H9 (cell line): ENCODE data around the gene GID8. TPM values are rescaled to one million over a fixed set of nuclear protein-coding genes. Genes with fewer than 3 reads are reported as not detected.

Source experiments
- DNase-seq: peaks from one replicate; pipeline ENCODE4 v3.0.0-alpha.2; 2017
- H2AFZ ChIP-seq: one replicate; pipeline ENCODE4 v1.6.1; 2013; ENCODE audit warnings: mild to moderate bottlenecking, low read length, control low read depth, moderate library complexity
- H2AK5ac ChIP-seq: 2 replicates; pipeline ENCODE4 v1.6.1; 2013; ENCODE audit warnings: low read length, control low read depth, mixed read lengths; ENCODE audit not compliant: insufficient read length
- H2BK120ac ChIP-seq: one replicate; pipeline ENCODE4 v1.6.1; 2013; ENCODE audit warnings: low read depth, mild to moderate bottlenecking, low read length, control low read depth, inconsistent platforms; ENCODE audit not compliant: poor library complexity, severe bottlenecking
- H2BK12ac ChIP-seq: 2 replicates; pipeline ENCODE4 v1.6.1; 2013; ENCODE audit warnings: low read length, control low read depth, mixed read lengths, low read depth; ENCODE audit not compliant: insufficient read length
- H2BK15ac ChIP-seq: 2 replicates; pipeline ENCODE4 v1.6.1; 2013; ENCODE audit warnings: low read depth, low read length, control low read depth
- H2BK20ac ChIP-seq: one replicate; pipeline ENCODE4 v1.6.1; 2013; ENCODE audit warnings: low read depth, mild to moderate bottlenecking, low read length, control low read depth, inconsistent platforms; ENCODE audit not compliant: poor library complexity, severe bottlenecking
- H2BK5ac ChIP-seq: 2 replicates; pipeline ENCODE4 v1.6.1; 2013; ENCODE audit warnings: low read length, control low read depth, mixed read lengths; ENCODE audit not compliant: insufficient read length
- H3K14ac ChIP-seq: 2 replicates; pipeline ENCODE4 v1.6.1; 2013; ENCODE audit warnings: low read length, control low read depth; ENCODE audit not compliant: insufficient read depth
- H3K18ac ChIP-seq: 2 replicates; pipeline ENCODE4 v1.6.1; 2013; ENCODE audit warnings: low read depth, mild to moderate bottlenecking, mixed read lengths, low read length, control low read depth; ENCODE audit not compliant: insufficient read length
- H3K23ac ChIP-seq: 2 replicates; pipeline ENCODE4 v1.6.1; 2013; ENCODE audit warnings: low read length, control low read depth, mixed read lengths, low read depth; ENCODE audit not compliant: insufficient read length
- H3K23me2 ChIP-seq: 2 replicates; pipeline ENCODE4 v1.6.1; 2013; ENCODE audit warnings: low read depth, mild to moderate bottlenecking, mixed read lengths, low read length, control low read depth; ENCODE audit not compliant: insufficient read length, poor library complexity, severe bottlenecking
- H3K27ac ChIP-seq: 2 replicates; pipeline ENCODE4 v1.5.1; 2013; ENCODE audit warnings: low read length, control low read depth, mixed read lengths, low read depth; ENCODE audit not compliant: insufficient read length
- H3K27me3 ChIP-seq: 2 replicates; pipeline ENCODE4 v1.6.1; 2013; ENCODE audit warnings: low read length, control low read depth, inconsistent platforms; ENCODE audit not compliant: insufficient read depth
- H3K4ac ChIP-seq: 2 replicates; pipeline ENCODE4 v1.6.1; 2013; ENCODE audit warnings: low read depth, mild to moderate bottlenecking, control low read depth, inconsistent platforms, low read length, moderate library complexity
- H3K4me1 ChIP-seq: 2 replicates; pipeline ENCODE4 v1.6.1; 2013; ENCODE audit warnings: low read length, control low read depth, inconsistent platforms; ENCODE audit not compliant: insufficient read depth
- H3K4me2 ChIP-seq: 2 replicates; pipeline ENCODE4 v1.6.1; 2013; ENCODE audit warnings: low read length, control low read depth, mixed read lengths; ENCODE audit not compliant: insufficient read length, insufficient read depth
- H3K56ac ChIP-seq: 2 replicates; pipeline ENCODE4 v1.6.1; 2013; ENCODE audit warnings: low read depth, mild to moderate bottlenecking, mixed read lengths, low read length, control low read depth; ENCODE audit not compliant: insufficient read length
- H3K79me1 ChIP-seq: 2 replicates; pipeline ENCODE4 v1.6.1; 2013; ENCODE audit warnings: low read depth, mild to moderate bottlenecking, moderate library complexity, low read length, control low read depth, inconsistent platforms; ENCODE audit not compliant: insufficient read depth, poor library complexity, severe bottlenecking
- H3K79me2 ChIP-seq: 2 replicates; pipeline ENCODE4 v1.6.1; 2013; ENCODE audit warnings: low read length, control low read depth, inconsistent platforms; ENCODE audit not compliant: insufficient read depth
- H3K9ac ChIP-seq: 2 replicates; pipeline ENCODE4 v1.6.1; 2013; ENCODE audit warnings: low read length, control low read depth, mixed read lengths; ENCODE audit not compliant: insufficient read length; ENCODE audit errors: extremely low read depth
- H3K9me3 ChIP-seq: one replicate; pipeline ENCODE4 v1.6.1; 2013; ENCODE audit warnings: low read depth, low read length, inconsistent platforms; ENCODE audit not compliant: control insufficient read depth
- H3T11ph ChIP-seq: one replicate; pipeline ENCODE4 v1.6.1; 2013; ENCODE audit warnings: mild to moderate bottlenecking, low read length, control low read depth, inconsistent platforms
- H4K20me1 ChIP-seq: one replicate; pipeline ENCODE4 v1.6.1; 2013; ENCODE audit not compliant: control insufficient read depth, insufficient read length, insufficient read depth
- H4K5ac ChIP-seq: 2 replicates; pipeline ENCODE4 v1.6.1; 2013; ENCODE audit warnings: low read depth, mild to moderate bottlenecking, mixed read lengths, low read length, control low read depth; ENCODE audit not compliant: insufficient read length
- H4K8ac ChIP-seq: replicated peaks from 2 replicates; pipeline ENCODE4 v1.6.1; 2013; ENCODE audit warnings: low read length, control low read depth, mixed read lengths, low read depth; ENCODE audit not compliant: insufficient read length
- H4K91ac ChIP-seq: 2 replicates; pipeline ENCODE4 v1.6.1; 2013; ENCODE audit warnings: low read depth, mild to moderate bottlenecking, moderate library complexity, mixed read lengths, low read length, control low read depth; ENCODE audit not compliant: insufficient read length
- H3K27ac Mint-ChIP-seq, 3 experiments: 2 replicates in 2 of 3; 3 replicates in 1 of 3; pipeline ENCODE4 v1.8.0; 2020 to 2021; ENCODE audit warnings: mixed read lengths in 3 of 3, mild to moderate bottlenecking in 1 of 3, moderate library complexity in 1 of 3
- H3K27me3 Mint-ChIP-seq: 2 replicates; pipeline ENCODE4 v1.8.0; 2021; ENCODE audit warnings: low read depth, mild to moderate bottlenecking, moderate library complexity, mixed read lengths
- H3K36me3 Mint-ChIP-seq, 3 experiments: 2 replicates in 2 of 3; 3 replicates in 1 of 3; pipeline ENCODE4 v1.8.0; 2020 to 2021; ENCODE audit warnings: low read depth in 3 of 3, mixed read lengths in 3 of 3; ENCODE audit not compliant: insufficient read depth in 1 of 3
- H3K4me1 Mint-ChIP-seq, 2 experiments: 2 replicates each; pipeline ENCODE4 v1.8.0; 2020; ENCODE audit warnings: mixed read lengths in 2 of 2
- H3K4me3 Mint-ChIP-seq, 2 experiments: 2 replicates in 1 of 2; 3 replicates in 1 of 2; pipeline ENCODE4 v1.8.0; 2020 to 2021; ENCODE audit warnings: mild to moderate bottlenecking in 2 of 2, mixed read lengths in 2 of 2, moderate library complexity in 1 of 2
- H3K9me3 Mint-ChIP-seq, 2 experiments: 2 replicates in 1 of 2; 3 replicates in 1 of 2; pipeline ENCODE4 v1.8.0; 2020; ENCODE audit warnings: mild to moderate bottlenecking in 2 of 2, mixed read lengths in 2 of 2, moderate library complexity in 1 of 2
- WGBS: extraction: QIAGEN DNeasy Blood & Tissue Kit; methylation state at CpG from one replicate; pipeline ENCODE4 v1.1.7; 2013; ENCODE audit warnings: missing lambda C conversion rate, low lambda C conversion rate, mixed read lengths; ENCODE audit not compliant: insufficient read length; ENCODE audit errors: extremely low coverage; 5-methylcytosine and 5-hydroxymethylcytosine counted together
- total RNA-seq: library from RNA; stranded (reverse); gene quantifications from 2 replicates; pipeline ENCODE4 v1.2.1, GENCODE V29; 2021
- TF ChIP-seq, protein P1 (sequence below): fragments of 200-600 bp; sonication (generic); conservative IDR thresholded peaks from 3 replicates; pipeline ENCODE4 v1.8.0; 2021; ENCODE audit warnings: antibody characterized with exemption, mild to moderate bottlenecking

The GID8 gene
- total RNA-seq, 1 experiment from 2014 or later, result 60.9 TPM

DNA sequence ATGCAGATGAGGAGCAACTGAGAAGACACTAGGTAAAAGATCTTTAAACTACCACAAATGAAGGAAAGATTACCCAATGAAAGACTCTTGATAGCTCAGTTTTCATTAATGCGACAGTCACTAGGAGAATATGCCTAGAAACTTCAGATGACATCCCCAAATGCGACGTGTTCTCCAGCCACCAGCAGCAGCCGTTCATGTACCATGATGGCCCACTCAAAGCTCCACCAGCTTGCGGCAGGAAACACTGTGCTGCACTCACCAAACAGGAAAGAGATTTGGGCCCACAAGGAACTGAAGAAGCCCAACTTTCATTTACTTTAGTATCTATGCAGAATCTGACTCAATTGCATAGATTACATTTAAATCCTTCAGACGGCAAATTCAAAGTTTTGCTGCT, 19.1 kb upstream of the GID8 start:
- peaks cover 7% of the 10 kb centered on the region for H4K20me1 ChIP-seq
- peaks cover 0 to 3% (median 3%) of the 10 kb centered on the region in 3 experiments; a peak in 2 of 7 replicates for H3K36me3 Mint-ChIP-seq
- 0 out of 2 replicates have a peak overlapping the region, but pooled peaks have one; percentile 53 for H3K14ac ChIP-seq
- H3K27ac Mint-ChIP-seq, result 0 out of 7 replicates have a peak overlapping the region, but pooled peaks of 1 of the 3 experiments have one; percentile 79
- H3K4me1 Mint-ChIP-seq, result peaks cover 71 to 77% of the 10 kb centered on the region in 2 experiments
- H3K27ac ChIP-seq, result no peak overlapping the region
- peaks cover 34% of the 10 kb centered on the region for H3K4me1 ChIP-seq
- no peaks in the 10 kb centered on the region for H3K9me3 Mint-ChIP-seq
- no peak overlapping the region for H2AFZ ChIP-seq
- H2BK120ac ChIP-seq, result no peak overlapping the region
- H2BK5ac ChIP-seq, result no peak overlapping the region
- H3K79me2 ChIP-seq, result peaks cover 89% of the 10 kb centered on the region
- H3K4me3 Mint-ChIP-seq, result peak overlapping the region in 1 of 2 experiments; percentile 25; a peak in 1 of 5 replicates
- no peaks in the 10 kb centered on the region for H3K27me3 ChIP-seq
- H4K8ac ChIP-seq, result no peak overlapping the region
- no peak overlapping the region for H3K4ac ChIP-seq
- H3K18ac ChIP-seq, result no peak overlapping the region
- H4K5ac ChIP-seq, result no peak overlapping the region
- no peak overlapping the region for H4K91ac ChIP-seq
- no peak overlapping the region for H2BK15ac ChIP-seq
- no peak overlapping the region for H2AK5ac ChIP-seq
- no peak overlapping the region for H2BK20ac ChIP-seq
- H3K23me2 ChIP-seq, result no peaks in the 10 kb centered on the region
- no peaks in the 10 kb centered on the region for H3K79me1 ChIP-seq
- H3K9me3 ChIP-seq, result no peaks in the 10 kb centered on the region
- H2BK12ac ChIP-seq, result no peak overlapping the region
- H3K9ac ChIP-seq, result no peak overlapping the region
- H3K23ac ChIP-seq, result no peak overlapping the region
- TF ChIP-seq, protein P1, sequence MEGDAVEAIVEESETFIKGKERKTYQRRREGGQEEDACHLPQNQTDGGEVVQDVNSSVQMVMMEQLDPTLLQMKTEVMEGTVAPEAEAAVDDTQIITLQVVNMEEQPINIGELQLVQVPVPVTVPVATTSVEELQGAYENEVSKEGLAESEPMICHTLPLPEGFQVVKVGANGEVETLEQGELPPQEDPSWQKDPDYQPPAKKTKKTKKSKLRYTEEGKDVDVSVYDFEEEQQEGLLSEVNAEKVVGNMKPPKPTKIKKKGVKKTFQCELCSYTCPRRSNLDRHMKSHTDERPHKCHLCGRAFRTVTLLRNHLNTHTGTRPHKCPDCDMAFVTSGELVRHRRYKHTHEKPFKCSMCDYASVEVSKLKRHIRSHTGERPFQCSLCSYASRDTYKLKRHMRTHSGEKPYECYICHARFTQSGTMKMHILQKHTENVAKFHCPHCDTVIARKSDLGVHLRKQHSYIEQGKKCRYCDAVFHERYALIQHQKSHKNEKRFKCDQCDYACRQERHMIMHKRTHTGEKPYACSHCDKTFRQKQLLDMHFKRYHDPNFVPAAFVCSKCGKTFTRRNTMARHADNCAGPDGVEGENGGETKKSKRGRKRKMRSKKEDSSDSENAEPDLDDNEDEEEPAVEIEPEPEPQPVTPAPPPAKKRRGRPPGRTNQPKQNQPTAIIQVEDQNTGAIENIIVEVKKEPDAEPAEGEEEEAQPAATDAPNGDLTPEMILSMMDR, result no peak
- no CpG with 5 or more reads among the region's 6 CpGs for WGBS
- no peak overlapping the region for H3K56ac ChIP-seq
- no peak for DNase-seq
- H3K27me3 Mint-ChIP-seq, result no peaks in the 10 kb centered on the region
- no peak overlapping the region for H3K4me2 ChIP-seq
- H3T11ph ChIP-seq, result no peak overlapping the region
